ENCODE measurements around the gene MOCOS.

Gene MOCOS, protein sequence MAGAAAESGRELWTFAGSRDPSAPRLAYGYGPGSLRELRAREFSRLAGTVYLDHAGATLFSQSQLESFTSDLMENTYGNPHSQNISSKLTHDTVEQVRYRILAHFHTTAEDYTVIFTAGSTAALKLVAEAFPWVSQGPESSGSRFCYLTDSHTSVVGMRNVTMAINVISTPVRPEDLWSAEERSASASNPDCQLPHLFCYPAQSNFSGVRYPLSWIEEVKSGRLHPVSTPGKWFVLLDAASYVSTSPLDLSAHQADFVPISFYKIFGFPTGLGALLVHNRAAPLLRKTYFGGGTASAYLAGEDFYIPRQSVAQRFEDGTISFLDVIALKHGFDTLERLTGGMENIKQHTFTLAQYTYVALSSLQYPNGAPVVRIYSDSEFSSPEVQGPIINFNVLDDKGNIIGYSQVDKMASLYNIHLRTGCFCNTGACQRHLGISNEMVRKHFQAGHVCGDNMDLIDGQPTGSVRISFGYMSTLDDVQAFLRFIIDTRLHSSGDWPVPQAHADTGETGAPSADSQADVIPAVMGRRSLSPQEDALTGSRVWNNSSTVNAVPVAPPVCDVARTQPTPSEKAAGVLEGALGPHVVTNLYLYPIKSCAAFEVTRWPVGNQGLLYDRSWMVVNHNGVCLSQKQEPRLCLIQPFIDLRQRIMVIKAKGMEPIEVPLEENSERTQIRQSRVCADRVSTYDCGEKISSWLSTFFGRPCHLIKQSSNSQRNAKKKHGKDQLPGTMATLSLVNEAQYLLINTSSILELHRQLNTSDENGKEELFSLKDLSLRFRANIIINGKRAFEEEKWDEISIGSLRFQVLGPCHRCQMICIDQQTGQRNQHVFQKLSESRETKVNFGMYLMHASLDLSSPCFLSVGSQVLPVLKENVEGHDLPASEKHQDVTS

DNA sequence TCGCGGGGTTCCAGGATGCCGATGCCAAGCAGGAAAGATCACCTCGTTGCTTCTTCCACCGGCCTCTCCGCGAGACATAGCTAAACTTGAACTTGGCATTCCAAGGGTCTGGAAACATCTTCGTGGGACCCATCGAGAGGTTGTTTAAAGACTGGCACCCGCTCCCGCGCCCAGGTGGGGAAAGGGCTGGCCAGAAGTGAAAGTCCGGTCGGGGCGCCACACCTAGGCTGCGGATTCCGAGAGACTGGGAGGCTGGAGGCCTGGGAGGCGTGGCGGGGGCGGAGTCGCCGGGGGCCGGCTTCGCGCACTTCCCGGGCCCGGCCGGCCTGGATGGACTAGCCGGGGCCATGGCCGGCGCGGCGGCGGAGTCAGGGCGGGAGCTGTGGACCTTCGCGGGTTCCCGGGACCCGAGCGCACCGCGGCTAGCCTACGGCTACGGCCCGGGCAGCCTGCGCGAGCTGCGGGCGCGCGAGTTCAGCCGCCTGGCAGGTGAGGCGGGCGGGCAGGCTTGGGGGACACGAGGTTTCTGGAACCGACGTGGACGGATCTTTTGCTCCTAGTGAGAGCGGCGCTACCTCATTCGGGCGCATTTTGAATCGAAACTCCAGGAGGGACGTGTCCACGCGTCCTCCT is at the start of gene MOCOS:
Gene MOCOS, plus strand, starts transcription at position 305 of the 633 bp plus-strand sequence. Its CDS starts 43 bp downstream, at position 348.
- TF ChIP-seq GATA2 (IDR thresholded peaks at IDR 0.05; ENCODE audit: low read depth, low read length) (no peak), GATA3 (IDR thresholded peaks at IDR 0.05; ENCODE audit: low read depth, low read length) (no peak)

DNA sequence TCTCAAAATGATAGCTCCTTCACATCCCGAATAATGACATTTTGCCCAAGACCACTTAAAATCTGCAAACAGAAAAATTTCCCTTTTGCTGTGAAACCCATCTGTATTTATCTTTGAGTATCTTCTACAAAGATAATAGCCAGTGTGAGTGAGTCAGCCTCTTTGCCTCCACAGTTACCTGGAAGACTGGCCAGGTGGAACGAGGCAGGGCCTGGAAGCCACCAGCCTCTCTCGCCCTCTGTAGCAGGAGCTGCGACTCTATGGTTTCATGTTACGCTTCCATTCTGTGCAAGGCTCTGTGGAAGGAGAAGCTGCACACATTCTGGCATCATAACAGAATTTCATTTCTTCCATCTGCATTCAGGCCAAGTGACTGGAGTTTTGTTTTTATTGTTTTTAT is 48.1 kb upstream of the MOCOS start:
- TF ChIP-seq GATA2 (IDR thresholded peaks at IDR 0.05; ENCODE audit: low read depth, low read length) (no peak), GATA3 (IDR thresholded peaks at IDR 0.05; ENCODE audit: low read depth, low read length) (no peak)

DNA sequence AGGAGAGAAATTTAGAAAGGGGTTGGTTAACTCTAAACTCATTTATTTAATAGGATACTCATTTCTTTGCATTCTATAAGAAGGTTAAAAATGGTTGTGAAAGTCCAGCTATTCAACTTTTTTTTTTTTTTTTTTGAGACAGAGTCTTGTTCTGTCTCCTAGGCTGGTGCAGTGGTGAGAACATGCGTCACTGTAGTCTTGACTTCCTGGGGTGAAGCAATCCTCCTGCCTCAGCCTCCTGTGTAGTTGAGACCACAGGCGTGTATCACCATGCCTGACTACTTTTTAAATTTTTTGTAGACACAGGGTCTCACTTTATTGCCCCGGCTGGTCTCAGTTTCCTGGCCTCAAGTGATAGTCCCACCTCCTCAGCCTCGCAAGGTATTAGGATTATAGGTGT is 45.7 kb upstream of the MOCOS start:
- TF ChIP-seq GATA3 (IDR thresholded peaks at IDR 0.05; ENCODE audit: low read depth, low read length) (no peak), GATA2 (IDR thresholded peaks at IDR 0.05; ENCODE audit: low read depth, low read length) (no peak)

DNA sequence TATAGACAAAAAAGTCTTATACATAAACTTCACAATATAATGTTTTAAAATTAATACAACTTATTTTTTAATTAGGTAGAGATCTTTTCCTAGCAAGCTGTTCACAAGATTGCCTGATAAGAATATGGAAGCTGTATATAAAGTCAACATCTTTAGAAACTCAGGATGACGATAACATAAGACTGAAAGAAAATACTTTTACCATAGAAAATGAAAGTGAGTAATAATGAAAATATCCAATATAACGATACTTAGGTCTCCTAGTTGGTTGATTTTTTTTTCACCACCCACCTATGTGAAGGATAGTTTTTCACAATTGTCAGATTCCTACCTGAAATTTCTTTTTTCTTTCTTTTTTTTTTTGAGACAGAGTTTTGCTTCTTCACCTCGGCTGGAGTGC is 44.5 kb upstream of the MOCOS start:
- TF ChIP-seq GATA3 (IDR thresholded peaks at IDR 0.05; ENCODE audit: low read depth, low read length) (no peak), GATA2 (IDR thresholded peaks at IDR 0.05; ENCODE audit: low read depth, low read length) (no peak)

DNA sequence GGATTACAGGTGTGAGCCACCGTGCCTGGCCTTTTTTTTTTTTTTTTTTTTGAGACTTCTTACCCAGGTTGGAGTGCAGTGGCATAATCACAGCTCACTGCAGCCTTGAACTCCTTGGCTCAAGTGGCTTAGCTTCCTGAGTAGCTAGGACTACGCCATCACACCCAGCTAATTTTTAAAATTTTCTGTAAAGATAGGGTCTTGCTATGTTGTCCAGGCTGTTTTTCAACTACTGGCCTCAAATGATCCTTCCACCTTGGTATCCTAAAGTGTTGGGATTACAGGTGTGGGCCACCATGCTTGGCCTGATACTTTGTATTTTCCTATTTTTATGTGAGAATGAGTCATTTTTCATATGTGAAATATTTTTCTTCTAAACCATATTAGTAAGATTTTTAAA is 43.9 kb upstream of the MOCOS start:
- TF ChIP-seq GATA3 (IDR thresholded peaks at IDR 0.05; ENCODE audit: low read depth, low read length) (no peak), GATA2 (IDR thresholded peaks at IDR 0.05; ENCODE audit: low read depth, low read length) (no peak)

DNA sequence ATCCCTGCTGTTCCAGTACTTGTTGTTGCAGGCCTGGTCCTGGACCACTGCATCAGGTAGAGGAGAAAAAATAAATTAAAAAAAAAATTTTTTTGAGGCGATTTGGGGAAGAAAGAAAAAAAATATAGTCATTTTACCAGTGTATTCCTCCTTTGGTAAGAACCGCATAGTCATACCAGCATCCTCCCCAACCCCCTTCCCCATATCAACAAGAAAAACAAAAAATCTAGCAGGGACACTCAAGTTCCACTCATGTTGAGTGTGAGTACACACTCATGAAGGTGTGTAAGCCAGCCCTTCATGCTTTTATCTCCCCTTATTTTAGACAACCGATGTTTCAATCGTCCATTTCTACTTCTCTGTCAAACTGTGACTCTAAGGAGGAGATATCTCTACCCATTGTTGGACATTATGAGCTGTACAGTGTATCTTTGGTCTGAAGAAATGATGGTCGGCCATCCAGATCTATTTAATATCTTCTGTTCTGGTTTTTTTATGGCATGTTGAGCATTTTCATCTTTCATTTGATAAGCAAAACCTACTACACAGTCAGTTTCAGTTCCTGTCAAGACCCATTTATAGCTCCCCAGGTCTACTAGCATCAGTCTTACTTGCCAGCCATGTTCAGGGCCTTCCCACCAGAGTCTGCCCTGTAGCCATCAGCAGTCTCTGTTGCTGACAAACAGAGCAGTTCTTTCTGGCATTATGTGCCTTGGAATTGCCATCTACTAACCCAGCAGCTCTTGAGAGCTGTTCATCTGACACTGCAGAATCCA is 37.6 kb upstream of the MOCOS start:
- TF ChIP-seq GATA3 (IDR thresholded peaks at IDR 0.05; ENCODE audit: low read depth, low read length) (no peak), GATA2 (IDR thresholded peaks at IDR 0.05; ENCODE audit: low read depth, low read length) (no peak)

DNA sequence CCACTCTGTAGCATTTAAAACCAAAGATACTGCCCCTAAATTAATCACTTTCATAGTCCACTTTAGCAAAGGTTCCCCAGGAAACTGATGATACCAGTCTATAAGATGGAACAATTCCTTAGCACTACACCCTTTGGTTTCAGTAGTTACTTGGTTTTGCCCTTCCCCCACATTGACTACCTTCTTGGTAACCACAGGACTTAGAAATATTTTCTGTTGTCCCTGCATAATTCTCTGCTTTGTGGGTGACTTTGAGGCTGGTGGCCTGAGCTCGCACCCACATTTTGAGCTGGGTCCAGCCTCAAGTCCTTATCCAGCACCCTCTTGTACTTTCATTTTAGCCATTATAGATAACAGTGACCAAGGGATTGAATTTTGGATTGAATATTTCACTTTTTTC is 34.5 kb upstream of the MOCOS start:
- TF ChIP-seq GATA3 (IDR thresholded peaks at IDR 0.05; ENCODE audit: low read depth, low read length) (no peak), GATA2 (IDR thresholded peaks at IDR 0.05; ENCODE audit: low read depth, low read length) (no peak)

DNA sequence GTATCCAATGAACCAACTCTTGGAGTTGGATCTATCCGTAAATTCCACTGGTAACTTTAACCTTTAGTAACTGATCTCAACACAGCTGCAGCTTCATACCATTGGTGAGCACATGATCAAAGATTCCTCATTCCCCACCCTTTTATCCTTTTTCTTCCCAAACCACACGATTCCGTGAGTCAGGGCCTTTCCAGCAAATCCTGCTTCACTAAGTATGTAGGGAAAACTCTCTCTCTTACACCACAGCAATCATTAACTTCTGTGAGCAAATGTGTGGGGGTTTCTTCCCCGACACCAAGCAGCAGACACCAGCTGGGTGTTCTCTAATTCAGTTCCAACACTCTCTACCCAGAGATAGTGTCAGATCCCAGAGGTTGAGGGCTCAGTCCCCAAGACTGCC is 34.1 kb upstream of the MOCOS start:
- TF ChIP-seq GATA2 (IDR thresholded peaks at IDR 0.05; ENCODE audit: low read depth, low read length) (no peak), GATA3 (IDR thresholded peaks at IDR 0.05; ENCODE audit: low read depth, low read length) (no peak)

DNA sequence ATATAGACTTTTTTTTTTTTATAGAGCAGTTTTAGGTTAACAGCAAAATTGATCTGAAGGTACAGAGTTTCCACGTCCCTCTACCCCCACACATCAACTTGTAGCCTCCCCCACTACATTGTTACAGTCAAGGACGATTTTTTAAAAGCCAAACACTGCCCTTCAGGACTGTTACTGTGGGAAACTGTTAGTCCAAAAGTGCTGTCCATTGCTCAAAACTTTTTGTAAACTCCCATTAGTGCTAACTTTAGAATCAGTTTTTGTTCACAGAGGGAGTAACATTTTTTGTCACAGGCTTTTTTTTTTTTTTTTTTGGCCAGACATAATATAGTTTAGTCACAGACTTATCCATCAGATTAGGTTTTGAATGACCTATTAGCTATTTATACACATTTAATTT is 33.5 kb upstream of the MOCOS start:
- TF ChIP-seq GATA2 (IDR thresholded peaks at IDR 0.05; ENCODE audit: low read depth, low read length): no peak
- TF ChIP-seq GATA3 (IDR thresholded peaks at IDR 0.05; ENCODE audit: low read depth, low read length): no peak

DNA sequence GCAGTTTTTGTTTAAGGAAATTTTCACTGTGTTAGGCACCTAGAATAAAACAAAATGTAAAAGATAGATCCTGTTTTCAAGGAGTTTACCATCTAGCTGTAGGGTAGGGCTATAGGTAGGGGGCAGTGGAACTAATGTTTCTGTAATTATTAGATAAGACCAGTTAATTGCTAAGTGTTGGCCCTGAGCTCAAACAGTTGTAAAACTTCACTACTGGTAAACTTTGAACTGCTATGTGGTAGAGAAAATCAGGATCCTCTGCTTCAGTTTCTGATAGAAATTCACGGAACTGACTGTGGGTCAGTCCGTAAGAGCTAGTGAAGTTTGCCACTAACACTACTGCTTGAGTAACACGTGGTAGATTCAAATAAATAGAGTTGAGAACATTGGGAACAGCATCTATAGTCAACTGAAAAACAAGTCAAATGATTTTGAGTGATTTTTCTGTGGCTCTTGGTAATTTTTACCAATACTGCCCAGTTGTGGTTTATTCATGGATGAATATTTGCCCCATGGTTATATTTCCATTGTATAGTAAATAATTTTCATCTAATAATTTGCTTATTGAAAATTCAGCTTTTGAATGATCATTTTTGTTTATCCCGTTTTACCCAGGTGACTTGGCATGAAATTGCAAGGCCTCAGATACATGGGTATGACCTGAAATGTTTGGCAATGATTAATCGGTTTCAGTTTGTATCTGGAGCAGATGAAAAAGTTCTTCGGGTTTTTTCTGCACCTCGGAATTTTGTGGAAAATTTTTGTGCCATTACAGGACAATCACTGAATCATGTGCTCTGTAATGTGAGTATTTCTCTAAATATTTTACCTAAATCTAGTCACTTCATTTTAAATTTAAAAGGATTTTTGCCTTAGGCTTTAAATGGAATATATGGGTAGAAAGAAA is 31.2 kb upstream of the MOCOS start:
- TF ChIP-seq GATA3 (IDR thresholded peaks at IDR 0.05; ENCODE audit: low read depth, low read length): no peak
- TF ChIP-seq GATA2 (IDR thresholded peaks at IDR 0.05; ENCODE audit: low read depth, low read length): no peak

DNA sequence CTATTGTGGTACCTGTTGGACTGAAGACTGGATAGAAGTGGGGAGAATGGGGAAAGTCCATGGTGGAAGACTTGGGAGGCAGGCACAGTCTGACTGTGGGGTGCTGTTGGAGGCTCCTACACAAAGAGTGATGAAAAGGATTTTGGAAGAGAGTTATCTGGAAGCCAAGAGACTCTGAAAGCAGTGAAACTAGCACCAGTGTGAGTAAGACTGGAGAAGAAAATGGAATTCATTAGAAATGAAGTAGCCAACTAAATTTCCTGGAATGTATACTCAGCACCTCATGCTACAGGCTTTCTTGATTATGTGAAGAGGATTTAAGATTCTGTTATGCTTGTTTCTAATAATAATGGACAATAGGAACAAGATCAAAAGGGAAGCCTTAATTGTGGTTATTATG is 29.9 kb upstream of the MOCOS start:
- TF ChIP-seq GATA3 (IDR thresholded peaks at IDR 0.05; ENCODE audit: low read depth, low read length): no peak

DNA sequence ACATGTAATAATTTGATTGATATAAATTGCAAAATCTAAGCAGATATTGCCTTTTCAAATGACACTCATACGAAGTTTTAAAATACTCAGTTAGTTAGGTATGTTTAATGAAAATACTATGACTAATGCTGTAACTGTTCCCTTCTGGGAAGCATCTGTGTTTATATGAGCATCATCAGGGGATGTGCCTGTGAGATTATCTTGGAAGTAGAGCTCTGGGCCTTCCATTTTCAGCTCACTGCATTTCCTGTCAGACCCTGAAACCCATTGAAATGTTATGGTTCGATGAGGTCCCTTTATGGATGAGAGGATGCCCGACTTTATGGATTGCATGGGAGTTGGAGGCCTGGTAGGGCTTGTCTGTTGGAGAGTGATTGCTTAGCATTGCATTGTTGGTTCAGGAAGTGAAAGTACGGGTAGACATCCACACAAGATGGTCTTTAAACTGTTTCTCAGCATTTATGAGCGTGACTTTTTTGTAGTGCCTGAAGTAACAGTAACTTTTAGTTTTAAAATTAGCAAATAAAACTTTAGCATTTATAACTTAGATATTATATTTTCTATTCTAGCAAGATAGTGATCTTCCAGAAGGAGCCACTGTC is 28.9 kb upstream of the MOCOS start:
- no peak for TF ChIP-seq GATA2 (IDR thresholded peaks at IDR 0.05; ENCODE audit: low read depth, low read length)
- TF ChIP-seq GATA3 (IDR thresholded peaks at IDR 0.05; ENCODE audit: low read depth, low read length): no peak

All from SH-SY5Y (cell line).